H1 (cell line): ENCODE results near the gene SPACA7. TPM values are rescaled to one million over a fixed set of nuclear protein-coding genes. Genes with fewer than 3 reads are reported as not detected.

Experiments
- ASH2L ChIP-seq: fragments of 200-600, 300-600 bp; sonication (generic); IDR thresholded peaks from one replicate; pipeline ENCODE4 v1.7.1; 2017; ENCODE audit warnings: low read length
- EP300 ChIP-seq, 2 experiments: IDR thresholded peaks; 1 replicate in 1 of 2; 2 replicates in 1 of 2; pipeline ENCODE4 v1.6.1; 2011 to 2012; ENCODE audit warnings: low read depth in 2 of 2, low read length in 2 of 2, mild to moderate bottlenecking in 2 of 2, borderline replicate concordance in 1 of 2, inconsistent platforms in 1 of 2, moderate library complexity in 1 of 2
- MAFK ChIP-seq: IDR thresholded peaks from 2 replicates; pipeline ENCODE4 v1.6.1; 2012; ENCODE audit warnings: low read depth, mild to moderate bottlenecking, improper control_type of control experiment, low read length
- SAP30 ChIP-seq: fragments of 300-600 bp; sonication (generic); IDR thresholded peaks from 2 replicates; pipeline ENCODE4 v1.7.1; 2012; ENCODE audit warnings: low read length, moderate library complexity, mild to moderate bottlenecking, inconsistent platforms; ENCODE audit not compliant: insufficient read depth, insufficient replicate concordance
- polyA plus RNA-seq, 7 experiments: library from polyadenylated mRNA; depleted of rRNA in 3 of 7; stranded (reverse) in 5 of 7; unstranded in 2 of 7; fragments of >200 nt in 5 of 7; fragments of 200-250 nt in 2 of 7; gene quantifications; 1 replicate in 5 of 7; 2 replicates in 1 of 7; 4 replicates in 1 of 7; pipeline versions ENCODE4 v1.2.1 to v1.2.3, GENCODE V29; 2011 to 2013; ENCODE audit warnings: missing spikeins in 2 of 7, mixed read lengths in 2 of 7
- total RNA-seq: library from RNA; stranded (reverse); fragmentation: NEBNext Ultra II Directional; extraction: Animal tissue kit (Norgen Biotek cat#: 25700); gene quantifications from 2 replicates; pipeline ENCODE4 v1.2.1, GENCODE V29; 2021

The SPACA7 gene
- total and polyA plus RNA-seq, 2 of the 8 experiments (the other 6 are each of a cell fraction or from before 2014, with no cell fraction given) = not detected

DNA sequence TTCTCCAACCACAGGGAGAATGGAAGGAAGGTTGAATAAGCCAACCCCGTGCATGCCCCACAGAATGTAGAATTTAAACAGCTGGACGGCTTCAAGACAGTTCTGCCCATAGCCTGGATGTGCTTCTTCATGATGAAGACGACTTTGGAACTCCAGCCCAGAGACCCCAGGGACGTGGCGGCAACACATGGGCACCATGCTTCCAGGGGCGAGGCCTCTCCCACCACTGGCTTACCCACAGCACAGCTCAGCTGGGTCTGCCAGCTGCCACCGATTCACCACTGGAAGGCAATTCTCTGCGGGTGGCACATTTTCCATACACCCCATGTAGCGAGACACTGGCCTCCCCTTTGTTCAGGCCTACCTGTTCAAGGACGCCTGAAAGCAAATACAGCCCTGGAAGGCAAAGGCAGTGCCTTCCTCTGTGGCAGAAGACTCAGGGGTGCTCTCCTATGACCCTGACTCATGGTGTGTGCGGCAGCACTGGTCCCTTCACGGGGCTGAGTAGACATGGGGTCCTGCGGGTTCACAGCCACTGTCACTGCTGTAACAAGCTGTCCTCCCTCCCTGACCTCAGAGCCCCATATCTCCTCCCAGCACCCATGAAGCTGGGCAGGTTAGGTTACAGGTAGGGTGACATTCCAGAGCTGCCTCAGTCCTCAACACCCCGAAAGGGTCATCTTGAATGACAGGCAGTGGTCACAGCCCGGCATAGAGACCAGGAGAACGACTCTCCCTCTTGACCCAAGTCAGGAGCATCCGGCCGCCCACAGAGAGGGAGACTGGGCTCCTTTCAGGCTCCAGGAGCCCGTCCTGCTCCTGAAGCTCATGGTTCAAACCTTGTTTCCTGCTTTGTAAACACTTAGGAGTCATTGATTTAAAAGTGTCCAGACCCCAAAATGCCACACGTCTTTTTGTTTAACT, 72.7 kb downstream of the SPACA7 start (continued):
- no peak for TF ChIP-seq MAFK
- TF ChIP-seq EP300 (IDR thresholded peaks at IDR 0.05; ENCODE audit: borderline replicate concordance in 1 of 2, low read depth in 2 of 2, low read length in 2 of 2) = no peak
- no peak for TF ChIP-seq SAP30
- no peak for TF ChIP-seq ASH2L
- TF ChIP-seq, all 59 proteins: peak for 0
